Stimulated activated CD8-positive, alpha-beta memory T cell treated with anti-CD3 and anti-CD28 coated beads, Interleukin-15, amount 100 ng/mL, for 24 hours (primary cell): Measurements from ENCODE around the gene PLCB4.
A peak's percentile ranks its signal among the peaks of the same experiment; 100 is the strongest.

Experiments used
- DNase-seq: peaks from one replicate; pipeline ENCODE4 v3.0.0-alpha.2; 2020; ENCODE audit warnings: low read depth

Gene PLCB4

DNA sequence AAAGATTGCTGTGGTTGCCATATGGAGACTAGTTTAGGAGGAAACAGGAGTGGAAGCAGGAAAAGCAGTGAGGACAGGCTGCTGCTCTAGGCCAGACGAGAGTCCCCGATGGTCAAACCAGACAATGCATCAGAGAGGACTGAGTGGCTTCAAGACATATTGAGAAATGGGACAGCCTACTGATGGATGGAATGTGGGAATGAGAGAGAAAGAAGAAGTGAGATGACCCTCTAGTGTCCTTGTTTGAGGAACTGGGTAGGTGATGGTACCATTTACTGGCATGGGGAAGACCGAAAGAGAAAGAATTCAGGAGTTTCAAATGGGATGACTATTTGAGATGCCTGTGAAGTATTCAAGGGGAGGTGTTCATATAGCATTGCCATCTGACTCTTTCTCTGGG, 333.7 kb downstream of the PLCB4 start:
- no peak for DNase-seq

DNA sequence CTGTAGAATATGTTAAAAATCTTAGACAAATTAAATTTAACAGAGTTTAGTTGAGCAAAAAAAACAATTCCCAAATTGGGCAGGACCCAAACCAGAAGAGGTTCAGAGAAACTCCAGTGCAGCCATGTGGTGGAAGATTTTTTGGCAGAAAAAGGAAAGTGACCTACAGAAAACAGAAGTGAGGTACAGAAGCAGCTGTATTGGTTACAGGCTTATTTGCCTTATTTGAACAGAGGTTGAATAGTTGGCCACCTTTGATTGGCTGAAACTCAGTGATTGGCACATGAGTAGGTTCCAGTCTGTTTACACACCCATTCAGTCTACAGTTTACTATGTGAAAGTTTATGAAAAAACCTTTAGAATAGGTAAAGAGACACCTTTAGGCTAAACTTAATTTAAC, 334.6 kb downstream of the PLCB4 start:
- DNase-seq = no peak

DNA sequence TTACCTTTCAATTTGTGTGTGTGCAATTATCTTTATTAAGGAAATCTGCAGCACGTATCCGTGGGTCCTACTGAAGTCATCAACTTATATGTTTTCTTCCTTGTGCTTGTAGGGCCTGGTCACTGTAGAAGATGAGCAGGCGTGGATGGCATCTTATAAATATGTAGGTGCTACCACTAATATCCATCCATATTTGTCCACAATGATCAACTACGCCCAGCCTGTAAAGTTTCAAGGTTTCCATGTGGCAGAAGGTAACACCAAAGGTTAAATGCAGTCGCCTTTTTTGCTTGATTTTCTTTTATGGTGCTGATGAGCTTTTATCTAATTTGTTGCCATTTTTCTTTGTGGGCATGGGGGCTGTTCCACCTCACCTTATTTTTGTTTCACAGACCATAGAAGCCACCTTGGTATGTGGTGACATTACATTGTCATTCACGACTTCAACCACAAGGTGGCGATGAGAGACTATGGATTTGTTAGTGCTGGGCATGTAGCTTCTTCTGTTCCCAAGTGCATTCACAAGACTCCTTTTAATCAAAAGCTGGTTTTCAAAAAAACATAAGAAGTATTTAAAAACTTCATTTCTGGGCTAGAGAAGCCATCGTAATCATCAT, 339.0 kb downstream of the PLCB4 start:
- DNase-seq = peak; percentile 8

DNA sequence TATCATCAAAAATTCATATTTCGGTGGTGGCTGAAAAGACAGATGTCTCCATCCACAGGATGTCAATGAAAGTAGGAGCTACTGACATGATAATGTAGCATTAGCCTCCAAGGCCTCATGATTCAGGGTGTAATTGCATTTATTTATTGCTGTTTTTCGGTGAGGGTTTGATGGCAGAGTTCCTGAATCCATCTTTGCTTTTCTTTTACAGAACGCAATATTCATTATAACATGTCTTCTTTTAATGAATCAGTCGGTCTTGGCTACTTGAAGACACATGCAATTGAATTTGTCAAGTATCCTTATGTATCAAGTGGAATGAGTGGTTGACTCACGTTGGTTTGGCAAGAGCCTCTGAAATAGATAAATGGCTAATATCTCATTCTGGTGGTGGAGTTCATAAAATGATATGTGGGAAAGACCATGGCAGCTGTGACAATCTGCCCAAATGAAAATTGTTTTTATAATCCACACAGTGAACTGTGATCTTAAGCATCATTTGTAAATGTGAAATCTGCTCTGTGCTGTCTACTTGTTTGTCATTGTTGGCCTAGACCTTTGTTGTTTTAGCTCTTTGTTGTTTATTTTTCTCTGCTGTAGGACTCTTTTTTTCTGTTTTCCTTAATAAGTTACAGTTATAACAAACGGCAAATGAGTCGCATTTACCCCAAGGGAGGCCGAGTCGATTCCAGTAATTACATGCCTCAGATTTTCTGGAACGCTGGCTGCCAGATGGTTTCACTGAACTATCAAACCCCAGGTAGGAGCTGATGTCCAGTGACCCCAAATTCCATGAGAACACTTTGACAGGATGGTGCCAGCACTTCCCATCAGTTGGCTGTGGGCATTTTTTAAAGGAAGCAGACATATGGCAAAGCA, 339.8 kb downstream of the PLCB4 start:
- DNase-seq = no peak

DNA sequence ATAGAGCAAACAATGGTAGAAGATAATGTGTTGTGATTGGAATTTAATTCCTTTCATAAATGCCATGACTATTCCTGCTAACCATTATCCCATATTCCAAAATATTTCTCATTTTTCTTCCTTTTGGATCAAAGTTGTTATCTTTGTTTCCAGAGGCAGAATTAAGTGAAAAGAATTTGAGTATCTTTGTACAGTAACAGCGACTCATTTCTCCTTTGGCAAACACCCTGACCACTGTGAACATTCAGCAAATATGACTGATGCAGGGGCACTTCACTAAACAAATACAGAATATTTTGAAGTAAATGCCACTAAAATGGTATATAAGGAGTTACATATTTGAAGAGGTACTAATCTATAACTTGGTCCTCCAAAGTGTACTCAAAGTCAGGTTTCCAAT, 340.5 kb downstream of the PLCB4 start:
- no peak for DNase-seq

DNA sequence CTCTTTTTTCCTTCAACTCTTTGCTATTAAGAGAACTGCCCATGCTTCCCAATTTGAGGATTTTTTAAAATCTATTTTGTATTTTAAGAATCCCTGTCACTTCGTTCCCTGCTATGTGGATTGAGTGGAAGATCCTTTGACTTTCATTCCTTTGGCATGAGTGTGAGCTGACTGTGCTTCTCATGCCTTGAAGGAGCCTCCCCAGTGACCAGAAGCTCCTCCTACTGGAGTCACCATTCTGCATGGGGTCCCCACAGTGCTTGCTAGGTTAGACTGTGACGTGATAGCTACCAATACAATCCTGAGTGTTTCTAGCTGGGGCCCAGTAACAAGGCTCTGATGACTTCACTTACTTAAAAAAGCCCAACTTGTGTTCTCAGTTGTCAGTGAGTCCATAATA, 341.1 kb downstream of the PLCB4 start:
- no peak for DNase-seq

DNA sequence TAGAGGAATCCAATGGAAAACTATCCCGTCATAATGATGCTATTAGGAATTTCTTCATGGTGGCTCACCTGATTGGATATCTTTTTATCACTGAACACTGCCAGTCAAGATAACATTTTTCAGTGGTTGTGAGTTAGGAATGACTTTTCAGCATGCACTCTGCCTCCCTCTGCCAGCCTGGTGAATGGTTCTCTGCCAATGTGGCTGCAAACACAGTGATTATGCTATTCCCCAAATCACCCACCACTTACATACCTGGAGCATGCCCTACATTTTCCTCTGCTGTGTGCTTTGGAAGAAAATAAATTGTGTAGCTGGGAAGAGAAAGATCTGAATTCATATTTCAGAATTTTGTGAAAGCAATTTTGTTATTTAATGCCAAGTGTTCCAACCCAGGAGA, 342.9 kb downstream of the PLCB4 start:
- DNase-seq = no peak

DNA sequence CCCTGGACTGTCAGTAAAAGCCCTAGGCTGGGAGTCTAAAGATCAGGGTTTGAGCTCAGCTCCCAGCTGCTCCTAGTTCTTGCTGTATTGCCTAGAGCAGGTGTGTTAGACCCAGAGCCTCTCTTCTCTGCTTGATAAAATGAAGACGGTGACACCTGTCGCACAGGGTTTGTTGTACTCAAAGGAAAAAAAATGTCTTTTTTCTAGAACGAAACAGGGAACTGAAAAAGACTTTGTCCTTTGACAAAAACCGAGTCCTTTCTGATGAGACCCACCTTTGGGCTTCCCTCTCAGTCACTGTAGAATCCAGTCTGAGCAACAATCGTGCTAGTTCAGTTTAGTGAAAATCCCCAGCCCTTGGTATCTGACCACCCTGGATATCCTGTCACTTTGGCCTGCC, 343.4 kb downstream of the PLCB4 start:
- DNase-seq = no peak

DNA sequence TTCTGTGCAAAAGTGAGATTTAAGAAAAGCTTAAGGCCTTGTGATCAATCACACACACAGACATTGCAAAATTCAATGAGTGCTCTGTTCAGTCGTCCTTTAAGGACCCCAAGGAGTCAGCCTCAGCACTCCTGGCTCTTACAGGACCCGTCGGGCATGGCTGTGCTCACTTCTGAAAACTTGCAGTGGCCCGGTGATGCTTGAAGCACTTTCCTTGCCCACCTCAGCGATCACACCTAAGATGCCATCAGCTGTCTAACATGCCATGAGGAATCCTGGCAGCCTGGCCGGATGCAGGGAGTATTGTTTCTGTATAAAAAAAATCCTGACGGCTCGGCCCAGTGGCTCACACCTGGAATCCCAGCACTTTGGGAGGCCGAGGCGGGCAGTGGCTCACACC, 344.1 kb downstream of the PLCB4 start:
- no peak for DNase-seq

DNA sequence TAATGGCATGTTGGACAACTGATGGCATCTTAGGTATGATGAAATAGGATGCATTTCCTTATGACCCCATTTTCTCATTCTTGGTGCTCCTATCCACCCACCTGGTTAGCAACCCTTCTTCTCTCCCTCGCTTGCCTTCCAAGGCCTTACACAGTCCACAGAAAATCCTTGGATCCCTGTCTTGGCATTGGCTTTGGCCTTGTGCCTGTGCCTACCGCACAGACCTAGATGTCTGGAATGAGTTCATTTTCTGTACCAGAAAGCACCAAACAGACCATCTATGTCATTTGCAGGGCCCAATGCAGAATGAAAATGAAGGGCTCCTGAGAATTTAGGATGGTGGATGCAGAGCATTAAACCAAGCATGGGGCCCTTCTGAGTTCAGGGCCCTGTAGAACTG, 346.5 kb downstream of the PLCB4 start:
- no peak for DNase-seq

DNA sequence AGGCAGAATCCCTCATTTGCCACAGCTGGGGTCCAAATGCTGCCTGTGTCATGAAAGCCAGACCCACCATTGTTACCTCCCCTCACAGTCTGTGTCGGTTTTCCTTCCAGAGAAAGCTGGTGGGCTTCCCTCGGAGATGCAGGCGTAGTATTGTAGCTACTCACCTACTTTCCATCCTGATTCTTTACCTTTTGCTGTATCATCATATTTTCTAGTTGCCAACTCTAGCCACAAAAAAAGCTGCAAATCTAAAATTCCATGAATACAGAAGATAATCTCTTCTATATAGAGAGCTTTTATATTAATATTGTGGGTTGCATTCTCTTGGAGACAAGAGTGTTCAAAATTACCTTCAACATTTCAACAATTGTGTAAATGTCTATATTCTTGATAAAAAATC, 347.5 kb downstream of the PLCB4 start:
- no peak for DNase-seq

DNA sequence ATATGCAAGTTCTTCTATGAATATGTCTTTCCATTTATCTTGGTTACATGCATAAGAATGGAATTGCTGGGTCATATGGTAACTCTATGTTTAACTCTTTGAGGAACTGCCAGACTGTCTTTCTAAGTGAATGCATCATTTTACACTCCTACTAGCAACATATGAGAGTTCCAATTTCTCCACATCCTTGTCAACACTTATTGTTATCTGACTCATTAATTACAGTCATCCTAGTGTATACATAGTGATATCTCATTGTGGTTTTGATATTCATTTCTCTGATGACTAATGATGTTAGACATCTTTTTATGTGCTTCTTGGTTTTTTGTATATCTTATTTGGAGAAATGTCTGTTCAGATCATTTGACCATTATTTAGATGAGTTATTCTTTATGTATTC, 348.8 kb downstream of the PLCB4 start:
- DNase-seq = no peak

DNA sequence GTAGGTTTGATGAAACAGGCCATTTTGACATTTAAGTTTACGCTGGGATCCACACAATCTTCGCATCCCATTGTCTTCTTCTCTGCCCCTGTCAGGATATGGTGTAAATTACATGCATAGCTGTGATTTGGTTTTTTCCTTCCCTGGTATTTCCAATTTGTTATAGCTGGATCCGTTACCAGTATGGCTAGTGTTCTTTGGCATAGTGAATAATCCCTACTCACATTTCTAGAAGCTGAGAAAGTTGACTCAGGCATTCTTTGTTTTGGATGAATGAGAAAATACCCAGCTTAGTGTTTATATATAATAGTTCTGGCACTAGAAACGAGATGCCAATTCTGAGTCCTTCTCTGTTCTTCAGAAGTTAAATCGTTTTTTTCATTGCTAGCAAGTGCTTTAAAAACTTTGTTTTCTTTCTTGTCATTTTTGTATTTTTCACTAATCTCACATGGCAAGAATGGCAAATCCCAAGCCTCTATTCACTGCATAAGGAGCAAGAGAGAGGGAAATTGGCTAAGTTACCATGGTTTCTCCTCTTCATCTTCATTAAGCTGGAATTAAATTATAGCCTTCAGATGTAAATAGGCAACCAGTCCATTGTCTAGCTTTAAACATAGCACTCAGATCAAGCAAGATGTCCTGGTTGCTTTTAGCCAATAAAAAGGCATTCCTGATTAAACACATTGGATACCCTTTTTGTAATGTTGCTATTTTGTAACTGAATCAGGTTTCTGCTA, 353.6 kb downstream of the PLCB4 start:
- no peak for DNase-seq

DNA sequence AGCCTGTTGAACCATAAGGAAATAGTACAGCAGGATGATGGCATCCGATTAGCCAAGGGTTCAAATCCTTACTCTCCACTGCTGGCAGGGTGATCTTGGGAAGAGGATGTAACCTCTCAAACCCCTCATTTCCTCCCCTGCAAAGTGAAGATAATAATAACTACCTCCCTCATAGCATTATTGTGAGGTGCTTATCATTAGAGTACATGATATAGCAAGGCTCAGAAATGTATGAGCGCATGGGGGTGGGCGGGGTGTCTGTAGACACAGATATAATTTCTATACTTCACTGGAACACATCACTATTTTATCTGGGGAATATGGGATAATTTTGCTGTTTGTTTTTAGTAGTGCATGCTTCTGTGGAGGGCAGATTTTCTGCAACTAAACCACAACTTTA, 355.7 kb downstream of the PLCB4 start:
- DNase-seq = no peak

DNA sequence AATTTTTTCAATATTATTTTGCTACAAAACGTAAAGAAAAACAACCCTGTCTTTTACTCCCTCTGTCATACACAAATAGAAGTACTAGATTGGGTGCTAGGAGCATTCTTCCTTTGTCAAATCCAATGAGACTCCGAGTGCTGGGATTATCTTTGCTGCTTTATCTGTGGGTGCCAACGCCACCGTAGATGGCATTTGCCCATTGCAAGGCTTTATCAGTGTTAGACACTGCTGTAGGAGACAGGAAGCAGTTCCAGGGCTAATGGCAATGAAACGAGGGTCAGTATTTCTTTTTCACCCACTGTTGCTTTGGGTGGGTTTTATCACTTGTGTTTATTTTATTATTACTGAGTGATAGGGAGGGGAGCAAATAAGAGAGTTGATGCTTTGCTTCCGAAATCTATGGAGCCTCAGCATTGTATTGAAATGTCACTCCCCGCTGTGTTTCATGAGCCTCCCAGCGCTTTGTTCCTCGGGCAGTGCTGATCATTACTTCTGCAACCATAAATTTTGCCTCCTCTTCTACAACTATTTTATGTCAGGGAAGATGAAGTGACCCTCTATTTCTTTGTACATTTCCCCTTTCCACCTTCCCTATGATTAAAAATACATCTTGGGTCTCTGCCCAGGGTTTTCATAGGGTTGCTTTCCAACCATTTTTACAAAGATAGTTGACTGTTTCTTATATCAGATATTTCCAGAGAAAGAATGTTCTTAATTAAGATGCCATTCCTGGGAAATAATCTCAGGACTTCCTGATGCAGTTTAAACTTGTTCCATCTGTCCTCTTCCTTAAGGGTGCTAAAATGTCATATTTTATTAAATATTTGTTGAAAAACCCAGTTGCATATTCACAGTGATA, 358.8 kb downstream of the PLCB4 start:
- DNase-seq = no peak

DNA sequence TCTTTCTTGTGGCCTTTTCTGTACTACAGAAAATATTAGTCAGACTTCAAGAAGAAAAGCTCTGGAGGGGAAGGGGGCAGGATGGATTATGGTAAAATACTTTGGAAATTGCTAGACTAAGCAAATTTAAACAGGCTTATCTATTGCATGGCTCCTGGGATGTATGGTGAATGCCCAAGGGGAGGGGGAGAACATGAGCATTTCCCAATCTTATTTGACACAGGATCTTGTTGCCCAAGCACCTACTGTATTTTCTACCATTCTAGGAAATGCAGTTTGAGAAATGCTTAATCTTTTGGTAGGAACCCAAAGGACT, 359.4 kb downstream of the PLCB4 start:
- DNase-seq = no peak

DNA sequence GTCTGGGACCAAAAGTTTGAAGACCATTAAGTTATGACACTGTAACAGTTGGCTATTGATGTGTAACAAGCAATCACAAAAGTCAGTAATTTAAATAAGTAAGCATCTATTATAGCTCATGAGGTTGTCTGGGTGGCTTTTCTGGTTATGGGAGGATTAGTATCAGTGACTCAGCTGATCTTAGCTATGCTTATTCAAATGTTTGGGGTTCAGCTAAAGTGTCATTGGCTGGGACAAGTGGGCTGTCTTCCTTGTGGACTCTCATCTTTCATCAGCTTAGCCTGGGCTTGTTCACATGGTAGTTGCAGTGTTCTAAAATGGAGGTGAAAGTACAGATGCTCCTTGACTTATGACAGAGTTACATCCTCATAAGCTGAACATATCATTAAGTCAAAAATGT, 370.9 kb downstream of the PLCB4 start:
- DNase-seq = no peak

DNA sequence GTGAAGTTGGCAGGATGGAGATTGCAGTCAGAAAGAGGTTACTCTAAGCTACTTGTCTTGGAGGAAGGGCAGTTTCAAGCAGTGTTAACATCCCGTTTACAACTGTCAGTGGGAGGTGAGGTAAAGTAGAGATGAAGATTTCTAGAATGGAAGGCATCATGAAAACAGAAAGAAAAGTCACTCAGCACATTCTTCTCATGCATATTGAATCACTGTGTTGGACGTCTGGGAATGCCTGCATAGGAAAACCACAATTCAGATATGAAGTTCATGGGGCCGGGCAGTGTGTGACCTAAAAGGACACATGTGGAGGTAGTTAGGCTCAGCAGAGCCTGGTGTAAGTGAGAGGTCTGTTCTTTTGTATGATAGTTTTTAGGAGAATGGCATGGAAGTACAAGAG, 372.0 kb downstream of the PLCB4 start:
- no peak for DNase-seq

DNA sequence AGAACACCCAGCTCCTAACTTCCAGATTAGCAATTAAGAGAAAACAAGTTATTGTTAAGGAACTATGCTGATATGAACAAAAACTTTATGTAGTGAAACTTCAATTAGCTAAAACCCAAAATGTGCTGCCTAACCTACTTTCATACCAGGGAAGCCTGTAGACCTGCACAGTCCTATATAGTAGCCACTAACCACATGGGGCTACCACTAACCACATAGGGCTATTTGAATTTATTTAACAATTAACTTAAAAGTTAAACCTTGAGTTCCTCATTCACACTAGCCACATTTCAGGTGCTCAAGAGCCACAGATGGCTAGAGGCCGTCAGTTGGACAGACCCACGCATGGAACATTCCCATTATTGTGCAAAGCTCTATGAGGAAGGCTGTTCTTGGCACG, 373.1 kb downstream of the PLCB4 start:
- no peak for DNase-seq

DNA sequence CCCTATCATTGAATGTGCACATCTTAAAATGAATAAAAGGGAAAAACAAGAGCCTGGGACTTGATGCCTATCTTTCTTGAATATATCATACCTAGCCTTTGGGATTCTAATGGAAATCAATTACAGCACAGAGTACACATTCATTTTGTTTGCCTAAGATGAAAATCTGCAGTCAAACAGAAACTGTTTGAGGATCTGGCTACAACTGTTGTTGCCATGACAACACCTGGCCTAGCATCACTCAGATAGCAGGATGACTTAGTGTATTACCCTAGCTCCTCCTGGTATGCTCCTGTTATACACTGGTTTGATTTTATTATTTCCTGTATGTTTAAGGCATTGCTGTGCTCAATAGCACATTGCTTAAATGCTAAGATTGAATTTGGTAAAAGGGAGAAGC, 374.0 kb downstream of the PLCB4 start:
- no peak for DNase-seq

DNA sequence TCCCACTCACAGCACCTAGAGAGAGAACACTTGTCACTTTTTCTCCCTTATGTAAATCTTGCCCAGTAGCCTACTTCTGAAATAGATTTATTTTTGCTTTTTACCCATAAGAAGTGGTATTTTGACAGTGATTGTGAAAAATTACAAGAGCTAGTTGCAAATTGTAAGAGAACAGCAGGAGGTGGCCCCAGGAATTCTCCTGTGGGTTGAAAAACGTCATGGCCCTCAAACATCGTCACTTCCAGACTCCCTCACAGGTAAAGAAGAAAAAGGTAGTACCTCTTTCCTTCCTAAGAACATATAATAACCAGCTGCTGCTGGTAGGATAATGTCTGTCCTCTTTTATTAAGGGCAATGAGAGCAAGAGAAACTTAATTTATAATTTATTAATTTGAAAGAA, 376.0 kb downstream of the PLCB4 start:
- DNase-seq = no peak

DNA sequence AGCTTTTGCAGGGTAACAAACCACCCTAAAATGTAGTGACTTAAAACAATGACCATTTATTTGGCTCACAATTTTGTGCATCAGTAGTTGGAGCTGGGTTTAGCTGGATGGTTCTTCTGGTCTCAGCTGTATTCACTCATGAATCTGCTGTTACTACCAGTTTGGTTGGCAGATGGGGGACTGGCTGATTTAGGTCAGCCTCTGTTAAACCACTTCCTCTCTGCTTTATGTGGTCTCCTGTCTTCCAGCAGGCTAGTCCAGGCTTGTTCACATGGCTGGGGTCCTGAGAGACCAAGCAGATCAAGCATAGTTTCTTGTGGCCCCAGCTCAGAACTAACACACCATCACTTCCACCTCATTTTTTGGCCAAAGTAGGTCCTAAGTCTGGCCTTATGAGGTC, 378.3 kb downstream of the PLCB4 start:
- no peak for DNase-seq
